ENCODE data around the gene ITIH1.

The ITIH1 gene

DNA sequence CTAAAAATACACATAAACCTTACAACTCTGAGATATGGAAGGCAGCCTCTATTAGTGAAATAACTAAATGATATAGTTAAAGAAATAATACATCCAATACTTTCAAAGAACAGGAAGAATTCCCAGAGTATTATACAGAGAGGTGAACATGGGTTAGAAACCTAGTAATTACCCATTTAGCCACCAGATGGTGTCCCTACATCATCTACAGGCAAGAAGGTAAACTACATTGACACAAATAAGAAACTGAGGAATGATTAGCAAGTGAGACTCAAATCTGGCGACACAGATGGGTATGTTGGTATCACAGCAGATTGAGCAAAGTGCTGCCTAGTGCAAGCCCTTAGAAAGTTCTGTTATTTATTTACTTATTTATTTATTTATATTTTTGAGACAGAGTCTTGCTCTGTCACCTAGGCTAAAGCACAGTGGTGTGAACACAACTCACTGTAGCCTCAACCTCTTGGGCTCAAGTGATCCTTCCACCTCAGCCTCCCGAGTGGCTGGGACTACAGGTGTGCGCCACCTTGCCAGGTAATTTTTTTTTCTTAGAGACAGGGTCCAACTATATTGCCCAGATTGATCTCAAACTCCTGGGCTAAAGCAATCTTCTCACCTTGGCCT lies 34.9 kb upstream of the ITIH1 start:
- no peak overlapping the region for H3K4me3 ChIP-seq (ENCODE audit: low read depth, low read length)
- DNase-seq (ENCODE audit: low read depth): peak; percentile 71
- TF ChIP-seq CTCF (conservative IDR thresholded peaks at IDR 0.05; ENCODE audit: low read depth, low read length): peak; percentile 74

DNA sequence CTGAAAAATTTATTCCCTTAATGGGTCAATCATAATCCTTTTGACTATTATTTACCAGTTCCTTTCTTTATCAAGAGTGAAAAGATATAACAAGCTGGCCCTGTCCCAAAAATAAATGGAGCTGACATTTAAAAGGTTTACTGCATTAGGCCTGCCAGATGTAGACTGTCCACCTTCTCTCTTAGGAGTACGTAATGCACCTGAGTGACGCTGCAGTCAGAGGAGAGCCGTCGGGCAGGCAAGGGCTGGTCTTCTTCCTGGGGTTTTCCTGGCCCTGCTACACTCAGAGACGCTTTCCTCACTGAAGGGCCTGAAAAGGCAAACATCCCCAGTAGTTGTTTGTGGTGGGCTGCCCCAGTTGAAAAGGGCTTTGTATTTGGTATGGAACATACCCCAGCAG lies 34.2 kb upstream of the ITIH1 start:
- DNase-seq (ENCODE audit: low read depth): no peak
- no peak overlapping the region for H3K4me3 ChIP-seq (ENCODE audit: low read depth, low read length)
- TF ChIP-seq CTCF (conservative IDR thresholded peaks at IDR 0.05; ENCODE audit: low read depth, low read length): no peak

DNA sequence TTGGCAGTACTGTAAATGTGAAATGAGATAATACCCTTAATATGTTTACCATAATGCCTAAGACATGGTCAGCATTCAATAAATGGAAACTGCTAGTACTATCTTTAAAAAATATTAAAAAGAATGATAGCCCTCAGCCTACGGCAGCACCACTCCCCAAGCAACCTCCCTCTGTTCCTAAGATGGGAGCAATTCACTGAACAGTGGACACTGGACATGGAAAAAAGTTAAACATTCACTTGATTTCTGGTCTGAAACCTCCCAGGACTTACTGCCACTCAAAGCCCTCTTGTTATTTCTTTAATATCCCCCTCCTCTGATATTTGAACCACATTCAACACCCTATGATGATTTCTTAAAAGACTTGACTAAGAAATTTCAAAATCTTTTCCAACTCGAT lies 33.7 kb upstream of the ITIH1 start:
- DNase-seq (ENCODE audit: low read depth): no peak
- no peak for TF ChIP-seq CTCF (conservative IDR thresholded peaks at IDR 0.05; ENCODE audit: low read depth, low read length)
- H3K4me3 ChIP-seq (ENCODE audit: low read depth, low read length): no peak overlapping the region

DNA sequence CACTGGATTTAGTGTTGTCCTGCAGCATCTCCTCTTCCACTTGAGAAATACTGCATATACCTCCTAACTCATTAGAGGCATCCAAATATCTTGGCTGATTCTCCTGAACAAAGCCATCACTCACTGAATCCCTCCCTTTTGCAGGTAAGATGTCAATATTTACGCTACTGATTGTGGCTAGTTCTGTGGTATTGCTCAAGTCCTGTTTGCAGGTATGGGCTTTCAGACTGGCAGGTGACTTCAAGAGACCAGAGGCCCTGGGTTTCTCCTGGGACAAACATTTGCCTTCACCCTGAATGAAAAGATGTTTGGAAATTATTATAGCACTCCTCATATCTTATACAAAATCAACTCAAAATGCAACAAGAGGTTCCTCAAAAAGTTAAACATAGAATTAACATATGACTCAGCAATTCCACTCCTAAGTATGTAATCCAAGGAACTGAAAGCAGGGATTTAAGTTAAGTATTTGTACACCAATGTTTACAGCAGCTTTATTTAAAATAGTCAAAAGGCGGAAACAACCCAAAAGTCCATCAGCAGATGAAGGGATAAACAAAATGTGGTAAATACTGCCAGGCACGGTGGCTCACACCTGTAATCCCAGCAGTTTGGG lies 25.2 kb upstream of the ITIH1 start:
- no peak overlapping the region for H3K4me3 ChIP-seq (ENCODE audit: low read depth, low read length)
- peak; percentile 12 for DNase-seq (ENCODE audit: low read depth)
- no peak for TF ChIP-seq CTCF (conservative IDR thresholded peaks at IDR 0.05; ENCODE audit: low read depth, low read length)

DNA sequence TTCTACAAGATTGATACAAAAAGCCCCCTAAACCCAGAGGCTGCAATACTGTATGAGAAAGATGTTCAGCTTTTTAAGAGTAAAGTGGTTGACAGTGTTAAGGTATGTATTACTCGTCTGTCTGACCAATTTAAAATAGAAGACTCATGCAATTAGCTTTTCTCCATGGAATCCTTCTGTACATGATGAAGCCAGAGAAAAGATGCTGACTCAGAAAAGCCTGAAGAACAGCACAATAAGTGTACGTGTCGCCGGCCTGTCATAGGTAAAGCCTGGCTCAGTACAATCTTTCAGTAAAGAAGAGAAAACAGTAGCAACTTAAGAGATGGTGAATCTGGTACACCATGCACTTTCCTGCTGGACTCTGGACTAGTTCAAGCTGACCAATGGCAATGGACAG lies 23.0 kb upstream of the ITIH1 start:
- no peak for DNase-seq (ENCODE audit: low read depth)
- H3K4me3 ChIP-seq (ENCODE audit: low read depth, low read length): no peak overlapping the region
- TF ChIP-seq CTCF (conservative IDR thresholded peaks at IDR 0.05; ENCODE audit: low read depth, low read length): no peak

- no peak for DNase-seq (ENCODE audit: low read depth)
- no peak for TF ChIP-seq CTCF (conservative IDR thresholded peaks at IDR 0.05; ENCODE audit: low read depth, low read length)
Measured at GRCh38 chr3:52756141-52756540, 21.3 kb upstream of the ITIH1 start.

GRCh38 chr3:52763466-52763865 lies 13.9 kb upstream of the ITIH1 start:
- H3K4me3 ChIP-seq (ENCODE audit: low read depth, low read length): no peak overlapping the region
- no peak for TF ChIP-seq CTCF (conservative IDR thresholded peaks at IDR 0.05; ENCODE audit: low read depth, low read length)
- DNase-seq (ENCODE audit: low read depth): peak; percentile 18

More at GRCh38 chr3:52756141-52756540, 21.3 kb upstream of the ITIH1 start:
- no peak overlapping the region for H3K4me3 ChIP-seq (ENCODE audit: low read depth, low read length)

All from choroid plexus epithelial cell (primary cell).